Measurements from ENCODE around the gene CDH26. TPM values are rescaled to one million over a fixed set of nuclear protein-coding genes. Genes with fewer than 3 reads are reported as not detected.

Gene CDH26
- total RNA-seq, 2 experiments from 2014 or later: 1.0 to 1.7 TPM

- Mint-ChIP-seq H3K9me3 (no peaks in the 10 kb centered on the region), H3K4me1 (ENCODE audit: low read depth) (peaks cover 29% of the 10 kb centered on the region), H3K27me3 (no peaks in the 10 kb centered on the region), H3K36me3 (ENCODE audit: low read depth) (peaks cover 23% of the 10 kb centered on the region), H3K4me3 (peak overlapping the region; percentile 92), H3K27ac (no peak overlapping the region)
- no peak for TF ChIP-seq CTCF (IDR thresholded peaks at IDR 0.05)
- DNase-seq (no peak), ATAC-seq (no peak)
- POLR2A ChIA-PET: interaction anchor here (1.5 to 1.8 kb wide), 2 partner anchors 14 to 118 kb away, joined by 4 to 6 read pairs; no protein-coding TSS in a partner anchor
- CTCF ChIA-PET: interaction anchor here (1.3 to 3.2 kb wide), 3 partner anchors 8 to 54 kb away, joined by 3 to 26 read pairs (median 6); no protein-coding TSS in a partner anchor
- intact Hi-C loops (cut with micrococcal nuclease): no loop called here
Observed at GRCh38 chr20:59939052-59939878, 19.0 kb upstream of the CDH26 start.

GRCh38 chr20:59939879-59940128, 18.4 kb upstream of the CDH26 start:
- Mint-ChIP-seq H3K9me3 (no peaks in the 10 kb centered on the region), H3K4me3 (peak overlapping the region; percentile 92), H3K27me3 (no peaks in the 10 kb centered on the region), H3K27ac (peak overlapping the region; percentile 76), H3K36me3 (ENCODE audit: low read depth) (peaks cover 27% of the 10 kb centered on the region), H3K4me1 (ENCODE audit: low read depth) (peaks cover 29% of the 10 kb centered on the region)
- ATAC-seq: peak; percentile 27
- no peak for TF ChIP-seq CTCF (IDR thresholded peaks at IDR 0.05)
- no peak for DNase-seq
- ChIA-PET CTCF (interaction anchor here (1.3 to 3.2 kb wide), 4 partner anchors 9 to 118 kb away, joined by 3 to 26 read pairs (median 6); no protein-coding TSS in a partner anchor), POLR2A (interaction anchor here (1.5 to 1.8 kb wide), 3 partner anchors 14 to 118 kb away, joined by 4 to 6 read pairs (median 5); no protein-coding TSS in a partner anchor)
- intact Hi-C loops (cut with micrococcal nuclease): loop anchor here (10.0 kb wide), 1 partner anchor 115 kb away; no protein-coding TSS in a partner anchor

DNA sequence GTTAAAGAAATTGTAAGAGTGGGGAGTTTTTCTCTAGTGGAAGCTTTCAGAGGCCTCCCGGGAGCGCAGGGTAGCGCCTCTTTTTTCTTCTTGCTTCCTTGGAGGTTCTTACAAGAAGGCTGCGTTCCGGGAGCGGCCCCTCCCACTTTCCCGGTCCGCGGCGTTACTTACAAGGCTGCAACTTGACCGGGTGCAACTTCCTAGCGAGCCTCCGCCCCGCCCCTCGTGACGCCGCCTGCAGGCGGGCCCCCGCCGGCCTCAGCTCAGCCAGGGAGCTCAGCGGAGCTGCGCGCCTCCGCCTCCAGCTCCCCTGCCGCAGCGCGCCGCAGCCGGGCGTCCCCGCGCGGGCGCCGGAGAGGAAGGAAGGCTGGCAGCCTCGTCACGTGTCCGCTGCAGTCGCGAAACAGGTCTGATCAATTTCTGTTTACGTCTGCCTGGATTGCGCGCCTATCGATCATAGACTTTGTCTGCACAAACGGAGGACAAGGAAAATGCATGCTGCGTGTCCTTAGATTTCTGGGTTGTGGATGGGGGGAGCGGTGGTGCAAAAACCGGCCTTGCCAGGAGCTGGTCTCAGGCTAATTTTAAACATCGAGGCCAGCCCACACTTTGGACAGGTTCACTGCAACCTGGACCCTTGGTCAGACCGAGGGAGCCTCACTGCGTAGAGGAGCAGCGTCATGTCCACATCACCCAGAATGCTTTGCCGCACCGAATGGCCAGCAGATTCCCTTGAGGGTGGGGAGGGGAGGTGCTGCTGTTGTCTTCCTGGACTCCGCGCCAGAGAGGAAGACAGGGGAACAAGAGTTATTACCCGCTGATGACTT, 17.9 kb upstream of the CDH26 start, which contains the start of the genes FAM217B and PPP1R3D:
Gene FAM217B, plus strand, starts transcription at position 261 of the 827 bp plus-strand sequence. CDS start 3,555 bp downstream, outside the sequence.
Gene PPP1R3D, minus strand, starts transcription at position 177 of the 827 bp plus-strand sequence. CDS start 374 bp downstream, outside the sequence.
- Mint-ChIP-seq H3K4me1 (ENCODE audit: low read depth) (peaks cover 29% of the 10 kb centered on the region), H3K9me3 (no peaks in the 10 kb centered on the region), H3K27ac (peak within 1 kb of the TSS; percentile 95), H3K27me3 (no peaks in the 10 kb centered on the region), H3K36me3 (ENCODE audit: low read depth) (peaks cover 28% of the 10 kb centered on the region), H3K4me3 (peak within 1 kb of the TSS; percentile 92)
- POLR2A ChIA-PET: interaction anchor here (0.7 to 1.8 kb wide), 8 partner anchors 9 to 117 kb away, joined by 3 to 6 read pairs (median 4); no protein-coding TSS in a partner anchor
- DNase-seq (peak; percentile 94), ATAC-seq (peak; percentile 95)
- TF ChIP-seq CTCF (IDR thresholded peaks at IDR 0.05): no peak
- intact Hi-C loops (cut with micrococcal nuclease): loop anchor here (10.0 kb wide), 1 partner anchor 114 kb away; no protein-coding TSS in a partner anchor
- CTCF ChIA-PET: interaction anchor here (1.3 to 3.2 kb wide), 4 partner anchors 9 to 118 kb away, joined by 3 to 26 read pairs (median 6); no protein-coding TSS in a partner anchor

GRCh38 chr20:59940956-59941294, 17.3 kb upstream of the CDH26 start:
- CTCF ChIA-PET: interaction anchor here (1.5 to 3.2 kb wide), 3 partner anchors 8 to 117 kb away, joined by 3 to 26 read pairs (median 7); no protein-coding TSS in a partner anchor

More at GRCh38 chr20:59940956-59941294, 17.3 kb upstream of the CDH26 start:
- Mint-ChIP-seq H3K36me3 (ENCODE audit: low read depth) (peaks cover 28% of the 10 kb centered on the region), H3K4me1 (ENCODE audit: low read depth) (peaks cover 35% of the 10 kb centered on the region), H3K4me3 (peak overlapping the region; percentile 92), H3K27me3 (no peaks in the 10 kb centered on the region), H3K9me3 (no peaks in the 10 kb centered on the region), H3K27ac (peak overlapping the region; percentile 95)
- no peak for TF ChIP-seq CTCF (IDR thresholded peaks at IDR 0.05)
- ATAC-seq (peak; percentile 5), DNase-seq (no peak)
- POLR2A ChIA-PET: interaction anchor here (0.7 to 1.8 kb wide), 9 partner anchors 9 to 123 kb away, joined by 3 to 6 read pairs (median 4); no protein-coding TSS in a partner anchor
- intact Hi-C loops (cut with micrococcal nuclease): loop anchor here (10.0 kb wide), 1 partner anchor 114 kb away; no protein-coding TSS in a partner anchor

All from activated CD8-positive, alpha-beta T cell treated with anti-CD3 and anti-CD28 coated beads for 36 hours (primary cell).